C4-2B (cell line): ENCODE results near the gene SCFD2.

ENCODE experiments used
- H3K27ac ChIP-seq: fragments of 450-650 bp; 2 replicates; pipeline ENCODE4 v1.5.1; 2017
- CTCF ChIP-seq: fragments of 450-650 bp; conservative IDR thresholded peaks from 2 replicates; pipeline ENCODE4 v1.5.1; 2017; ENCODE audit warnings: mild to moderate bottlenecking
- ZFX ChIP-seq: fragments of 450-650 bp; IDR thresholded peaks from 2 replicates; pipeline ENCODE4 v1.6.1; 2017

The SCFD2 gene

GRCh38 chr4:52843958-52844357 is 521.9 kb downstream of the SCFD2 start:
- TF ChIP-seq ZFX (no peak), CTCF (no peak)
- H3K27ac ChIP-seq = no peak overlapping the region; the same call in 1 of the 2 replicates

- no peak for TF ChIP-seq CTCF
- no peak for TF ChIP-seq ZFX
- no peak overlapping the region for H3K27ac ChIP-seq
Observed at GRCh38 chr4:52843351-52843750, 522.5 kb downstream of the SCFD2 start.

GRCh38 chr4:52842792-52843191 is 523.1 kb downstream of the SCFD2 start:
- H3K27ac ChIP-seq = no peak overlapping the region
- TF ChIP-seq CTCF = no peak
- no peak for TF ChIP-seq ZFX

- TF ChIP-seq CTCF (no peak), ZFX (no peak)
- peak overlapping the region; percentile 33; the same call in 1 of the 2 replicates for H3K27ac ChIP-seq
Observed at GRCh38 chr4:52841682-52842456, 524.0 kb downstream of the SCFD2 start.

- peak overlapping the region; percentile 39; the same call in 1 of the 2 replicates for H3K27ac ChIP-seq
- TF ChIP-seq ZFX (no peak), CTCF (no peak)
Observed at GRCh38 chr4:52840531-52841370, 525.1 kb downstream of the SCFD2 start.

GRCh38 chr4:52838729-52839586 is 526.9 kb downstream of the SCFD2 start:
- no peak for TF ChIP-seq ZFX
- TF ChIP-seq CTCF = no peak
- no peak overlapping the region for H3K27ac ChIP-seq
